RKO (cell line): ENCODE results near the gene INPP1.

Source experiments
- DNase-seq: peaks from one replicate; pipeline ENCODE4 v3.0.0-alpha.2; 2016; ENCODE audit warnings: low spot score

INPP1 gene

DNA sequence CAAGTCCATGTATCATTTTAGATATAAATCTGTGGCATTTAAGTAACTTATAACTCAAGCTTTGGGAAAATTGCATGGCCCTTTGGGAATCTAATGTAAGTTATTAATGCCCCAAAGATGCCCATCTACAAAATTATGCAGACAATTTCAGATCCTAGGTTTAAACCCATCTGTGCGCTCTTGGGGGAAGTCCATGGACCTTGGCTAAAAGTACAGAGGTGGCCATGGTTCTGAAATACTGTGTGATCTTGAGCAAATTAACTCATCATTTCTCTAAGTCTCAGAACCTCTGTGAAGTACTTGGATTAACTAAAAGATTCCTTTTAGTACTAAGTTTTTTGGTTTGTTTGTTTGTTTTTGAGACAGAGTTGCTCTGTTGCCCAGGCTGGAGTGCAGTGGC lies 19.5 kb downstream of the INPP1 start:
- DNase-seq: no peak

GRCh38 chr2:190365499-190366204 lies 22.3 kb downstream of the INPP1 start:
- no peak for DNase-seq

DNA sequence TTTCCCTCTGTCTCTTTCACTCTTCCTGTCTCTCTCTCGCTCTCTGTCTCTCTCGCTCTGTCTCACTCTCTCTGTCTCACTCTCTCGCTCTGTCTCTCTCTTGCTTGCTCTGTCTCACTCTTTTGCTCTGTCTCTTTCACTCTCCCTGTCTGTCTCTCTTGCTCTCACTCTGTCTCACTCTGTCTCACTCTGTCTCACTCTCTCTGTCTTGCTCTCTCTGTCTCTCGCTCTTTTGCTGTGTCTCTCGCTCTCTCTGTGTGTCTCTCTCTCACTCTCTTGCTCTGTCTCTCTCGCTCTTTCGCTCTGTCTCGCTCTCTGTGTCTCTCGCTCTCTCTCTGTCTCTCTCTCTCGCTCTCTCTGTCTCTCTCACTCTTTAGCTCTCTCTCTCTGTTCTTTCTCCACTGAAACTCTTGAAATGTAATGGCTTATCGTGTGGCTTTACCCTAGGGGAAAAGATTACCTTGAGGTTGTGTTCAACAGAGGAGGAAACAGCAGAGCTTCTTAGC lies 22.9 kb downstream of the INPP1 start:
- no peak for DNase-seq

GRCh38 chr2:190367091-190367490 lies 23.7 kb downstream of the INPP1 start:
- no peak for DNase-seq

DNA sequence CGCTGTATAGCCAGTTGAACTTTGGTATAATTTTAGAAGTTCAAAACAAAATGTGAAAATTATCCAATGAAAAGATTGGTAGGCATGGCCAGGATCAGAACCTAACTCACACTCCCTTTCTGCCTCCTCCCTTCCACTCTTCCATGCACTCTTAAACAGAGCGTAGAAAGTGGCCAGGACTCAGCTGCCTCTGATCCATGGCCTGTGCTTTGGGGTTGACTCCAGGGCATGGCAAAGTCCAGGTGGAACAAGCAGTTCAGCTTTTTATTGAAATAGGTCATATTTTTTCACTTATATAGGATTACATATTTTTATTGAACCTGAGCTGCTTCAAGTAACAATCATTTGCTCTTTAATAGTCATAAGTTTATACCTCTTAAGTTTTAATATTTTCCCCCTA lies 26.2 kb downstream of the INPP1 start:
- DNase-seq: no peak

DNA sequence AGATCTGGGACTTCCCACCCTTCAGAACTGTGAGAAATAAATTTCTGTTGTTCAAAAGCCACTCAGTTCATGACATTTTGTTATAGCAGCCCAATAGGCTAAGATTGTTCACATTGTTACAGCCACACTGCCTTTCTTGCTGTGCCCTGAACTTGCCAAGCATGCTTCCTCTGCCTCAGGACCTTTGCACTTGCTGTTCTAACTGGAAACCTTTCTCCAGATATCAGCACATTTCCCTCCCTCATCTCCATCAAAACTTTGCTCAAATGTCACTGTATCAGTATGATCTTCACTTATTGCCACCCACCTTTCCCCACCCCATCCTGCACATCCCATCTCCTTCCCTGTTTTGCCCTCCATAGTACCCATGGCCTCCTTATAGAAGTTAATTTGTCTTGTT lies 32.7 kb downstream of the INPP1 start:
- DNase-seq: no peak

DNA sequence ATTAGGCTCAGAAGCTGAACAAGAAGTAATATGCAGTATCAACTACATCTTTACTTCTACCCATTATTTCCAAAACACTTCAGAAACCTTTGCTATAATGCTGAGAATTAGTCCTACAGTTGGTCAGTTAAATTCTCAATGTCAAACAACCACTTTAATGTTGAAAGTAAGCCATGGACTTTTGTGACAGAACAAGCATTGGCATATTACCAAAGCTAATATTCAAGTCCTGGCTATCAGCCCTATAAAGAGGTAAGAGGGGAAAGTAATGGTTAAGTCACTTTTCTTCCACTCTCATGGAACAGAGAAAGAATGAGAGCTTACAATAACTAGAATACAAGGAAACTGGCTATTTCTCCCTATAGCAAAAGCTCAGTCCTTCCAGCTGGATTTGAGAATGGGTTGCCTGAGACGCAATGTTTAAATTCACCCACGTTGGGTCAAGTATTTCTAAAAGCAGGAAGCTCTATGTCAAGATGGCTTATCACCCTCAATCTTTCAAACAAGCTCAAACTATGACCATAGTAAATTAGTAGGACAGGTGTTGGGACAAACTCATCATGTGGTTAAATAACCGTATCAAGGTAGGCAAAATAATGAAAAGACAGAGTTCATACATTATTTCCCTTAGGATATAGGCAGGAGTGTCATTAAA lies 33.3 kb downstream of the INPP1 start:
- DNase-seq: no peak

- no peak for DNase-seq
Measured at GRCh38 chr2:190378880-190379237, 35.5 kb downstream of the INPP1 start.

DNA sequence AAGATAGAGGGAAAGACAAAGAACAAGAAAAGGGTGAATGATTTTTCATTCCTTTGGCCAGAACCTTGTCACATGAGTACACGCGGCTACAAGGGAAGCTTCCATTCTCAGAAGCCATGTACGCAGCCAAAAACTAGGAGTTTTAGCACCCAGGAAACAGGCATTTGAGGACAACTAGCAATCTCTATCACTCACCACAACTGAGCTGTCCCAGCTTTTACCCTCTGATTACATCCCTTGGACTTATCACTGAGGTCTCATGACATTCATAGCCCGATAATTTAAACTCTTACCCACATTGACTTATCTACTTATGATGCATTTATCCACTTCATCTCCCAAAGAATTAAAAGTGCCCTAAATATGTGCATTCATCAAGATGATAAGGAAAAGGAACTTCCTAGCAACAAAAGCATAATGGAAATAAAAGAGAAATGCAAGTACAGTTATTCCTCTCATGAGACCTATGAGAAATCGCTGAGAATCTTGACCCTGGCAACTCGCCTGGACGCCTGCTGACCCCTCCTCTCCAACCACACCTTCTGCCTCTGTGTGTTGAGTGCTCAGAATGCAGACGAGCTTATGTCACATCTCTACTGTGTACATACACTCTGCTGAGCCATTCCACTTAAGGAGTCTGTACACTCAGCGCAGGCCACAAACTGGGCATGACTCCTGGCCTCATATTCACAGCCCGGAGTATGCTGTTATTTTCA lies 36.0 kb downstream of the INPP1 start:
- no peak for DNase-seq

- DNase-seq: no peak
Measured at GRCh38 chr2:190380962-190381412, 37.6 kb downstream of the INPP1 start.

GRCh38 chr2:190382851-190383250 lies 39.5 kb downstream of the INPP1 start:
- DNase-seq: peak; percentile 61

DNA sequence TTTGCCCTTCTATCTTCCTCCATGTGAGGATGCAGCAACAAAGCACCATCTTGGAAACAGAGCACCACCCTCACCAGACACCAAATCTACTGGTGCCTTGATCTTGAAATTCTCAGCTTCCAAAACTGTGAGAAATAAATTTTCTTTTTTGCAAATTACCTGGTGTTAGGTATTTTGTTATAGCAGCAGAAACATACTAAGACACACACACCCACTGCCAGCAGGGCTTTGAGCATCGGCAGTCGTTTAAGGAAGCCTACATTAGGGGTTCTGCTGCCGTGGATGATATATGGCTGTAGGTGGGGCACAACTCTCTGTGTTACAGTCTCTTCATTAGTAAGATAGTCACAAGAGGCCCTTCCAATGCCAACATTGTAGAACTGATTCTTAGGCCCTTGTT lies 44.0 kb downstream of the INPP1 start:
- DNase-seq: no peak

GRCh38 chr2:190396271-190396670 lies 52.9 kb downstream of the INPP1 start:
- no peak for DNase-seq

DNA sequence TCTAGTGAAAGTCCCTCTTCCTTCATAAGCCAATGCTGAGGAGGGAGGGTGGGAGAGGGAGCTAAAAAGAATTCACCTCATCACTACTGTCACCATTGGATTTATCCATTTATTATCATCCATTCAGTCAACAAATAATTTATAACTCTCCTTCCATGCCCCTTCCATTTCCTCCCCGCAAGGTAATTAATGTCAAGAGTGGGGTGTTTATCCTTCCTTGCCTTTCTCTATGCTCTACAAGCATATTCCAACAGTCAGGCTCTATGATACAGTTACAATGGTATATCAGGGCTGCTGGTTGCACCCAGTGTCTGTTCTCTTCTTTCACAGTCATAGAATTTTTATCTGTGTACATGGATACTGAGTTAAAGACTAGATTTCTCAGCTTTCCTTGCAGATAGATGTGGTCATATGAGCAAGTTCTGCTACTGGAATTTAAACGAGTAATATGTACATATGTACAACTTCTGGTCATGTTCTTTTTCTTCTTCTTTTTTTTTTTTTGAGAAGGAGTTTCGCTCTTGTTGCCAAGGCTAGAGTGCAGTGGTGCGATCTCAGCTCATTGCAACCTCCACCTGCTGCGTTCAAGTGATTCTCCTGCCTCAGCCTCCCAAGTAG lies 59.7 kb downstream of the INPP1 start:
- no peak for DNase-seq

DNA sequence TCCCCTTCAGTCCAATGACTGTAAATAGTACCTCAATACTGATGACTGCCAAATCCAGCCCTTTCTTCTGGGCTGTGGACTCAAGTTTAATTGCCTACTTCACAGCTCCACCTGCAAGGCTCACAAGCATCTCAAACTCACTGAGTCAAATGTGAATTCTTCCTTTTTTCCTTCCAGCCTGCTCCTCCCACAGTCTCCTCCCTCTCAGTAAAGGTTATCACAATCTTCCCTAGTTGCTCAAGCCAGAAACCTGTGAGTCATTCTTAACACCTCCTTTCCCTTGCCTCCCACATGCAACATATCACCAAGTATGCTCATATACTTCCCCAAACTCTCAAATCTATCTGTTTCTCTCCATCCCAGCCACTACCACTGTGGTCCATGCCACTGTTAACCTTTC lies 61.1 kb downstream of the INPP1 start:
- peak; percentile 40 for DNase-seq

GRCh38 chr2:190405070-190405469 lies 61.7 kb downstream of the INPP1 start:
- no peak for DNase-seq

- no peak for DNase-seq
Measured at GRCh38 chr2:190405995-190406394, 62.6 kb downstream of the INPP1 start.

DNA sequence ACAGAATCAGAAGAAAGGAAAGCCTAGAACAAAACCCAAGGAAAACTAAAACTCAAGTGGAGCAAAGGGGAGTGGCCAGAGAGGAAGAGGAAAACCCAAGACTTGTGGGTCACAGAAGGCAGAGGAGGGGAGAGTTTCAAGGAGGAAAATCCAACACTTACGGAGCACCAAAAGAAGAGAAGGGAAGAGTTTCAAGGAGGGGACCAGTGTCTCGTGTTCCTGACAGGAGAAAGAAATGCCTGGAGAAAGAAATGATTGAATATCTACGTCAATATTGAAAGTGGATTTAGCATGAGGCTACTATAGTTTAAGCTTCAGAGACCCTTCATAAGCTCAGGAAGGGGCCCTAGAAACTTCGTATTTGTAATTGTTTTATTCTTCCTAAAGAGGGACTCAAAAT lies 63.4 kb downstream of the INPP1 start:
- DNase-seq: no peak

DNA sequence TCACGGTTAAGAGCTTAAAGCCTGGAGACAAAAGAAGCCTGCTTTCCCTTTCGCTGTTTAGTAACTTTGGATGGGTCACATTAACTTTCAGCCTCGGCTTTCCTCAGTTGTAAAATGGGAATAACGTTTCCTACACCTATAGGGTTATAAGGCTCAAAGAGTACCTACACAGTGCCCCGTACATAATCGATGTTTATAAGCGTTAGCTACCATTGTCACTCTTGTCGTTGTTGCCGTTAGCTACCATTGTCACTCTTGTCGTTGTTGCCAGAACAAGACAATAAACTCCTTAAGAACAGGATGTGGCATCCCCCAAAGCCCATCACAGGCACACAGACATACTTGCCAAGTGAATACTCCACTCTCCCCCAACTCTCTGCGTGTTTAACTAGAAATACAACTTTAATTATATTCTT lies 63.9 kb downstream of the INPP1 start:
- DNase-seq: peak; percentile 20

DNA sequence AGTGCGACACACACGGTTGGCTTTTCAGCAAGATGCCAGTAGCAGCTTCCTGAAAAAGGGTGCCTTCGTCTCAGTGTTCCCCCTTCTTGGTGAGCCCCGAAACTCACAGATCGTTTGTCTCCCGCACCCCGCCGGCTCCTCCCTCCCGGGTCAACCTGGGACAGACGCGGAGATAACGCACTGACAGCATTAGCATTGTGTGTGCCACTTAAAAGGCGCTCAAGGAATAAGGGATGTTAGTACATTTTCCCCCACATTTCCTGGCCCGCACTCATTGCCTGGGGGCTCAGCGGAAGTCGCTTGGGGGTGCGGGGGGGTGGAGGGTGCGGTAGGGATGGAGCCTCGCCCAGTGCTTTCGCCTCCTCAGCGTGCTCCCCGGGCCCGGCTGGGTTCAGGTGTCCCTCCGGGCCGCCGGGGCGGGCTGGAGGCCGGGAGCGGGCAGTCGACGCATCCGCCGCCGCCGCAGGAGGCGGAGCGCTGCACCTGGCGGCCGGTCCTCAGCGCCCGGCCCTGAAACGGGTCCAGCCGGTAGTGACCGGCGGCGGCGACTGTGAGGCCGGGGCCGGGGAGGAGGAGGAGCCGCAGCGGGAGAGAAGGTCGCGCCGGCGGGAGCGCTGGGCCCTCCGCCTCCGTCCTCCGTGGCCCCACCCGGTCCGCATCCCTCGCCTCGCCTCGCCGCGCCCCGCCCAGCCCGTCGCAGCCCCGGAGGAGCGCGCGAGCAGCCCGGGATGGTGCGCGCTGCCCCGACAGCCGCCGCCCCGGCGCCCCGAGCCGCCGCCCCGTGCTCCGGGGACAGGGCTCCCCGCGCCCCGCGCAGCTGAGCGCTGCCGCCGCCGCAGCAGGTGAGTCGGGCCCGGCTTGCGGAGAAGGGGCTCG lies 64.5 kb downstream of the INPP1 start, which contains the start of gene MFSD6:
Gene MFSD6 (plus strand): TSS at position 694 of the 876 bp plus-strand sequence. CDS start 27,675 bp downstream, outside the sequence.
- DNase-seq: peak; percentile 55

- peak; percentile 85 for DNase-seq
Measured at GRCh38 chr2:190408538-190409271, 65.3 kb downstream of the INPP1 start.
